Astrocyte of the hippocampus (primary cell): ENCODE data around the gene RAB11FIP4.
"Not testable (repeated sequence)": the region's sequence is repeated elsewhere in the genome, so short reads cannot be mapped to it uniquely, and the experiment has no call there.

Source experiments
- DNase-seq: peaks from one replicate; pipeline ENCODE4 v3.0.0; 2011; ENCODE audit warnings: low read depth, low spot score

Gene RAB11FIP4, protein sequence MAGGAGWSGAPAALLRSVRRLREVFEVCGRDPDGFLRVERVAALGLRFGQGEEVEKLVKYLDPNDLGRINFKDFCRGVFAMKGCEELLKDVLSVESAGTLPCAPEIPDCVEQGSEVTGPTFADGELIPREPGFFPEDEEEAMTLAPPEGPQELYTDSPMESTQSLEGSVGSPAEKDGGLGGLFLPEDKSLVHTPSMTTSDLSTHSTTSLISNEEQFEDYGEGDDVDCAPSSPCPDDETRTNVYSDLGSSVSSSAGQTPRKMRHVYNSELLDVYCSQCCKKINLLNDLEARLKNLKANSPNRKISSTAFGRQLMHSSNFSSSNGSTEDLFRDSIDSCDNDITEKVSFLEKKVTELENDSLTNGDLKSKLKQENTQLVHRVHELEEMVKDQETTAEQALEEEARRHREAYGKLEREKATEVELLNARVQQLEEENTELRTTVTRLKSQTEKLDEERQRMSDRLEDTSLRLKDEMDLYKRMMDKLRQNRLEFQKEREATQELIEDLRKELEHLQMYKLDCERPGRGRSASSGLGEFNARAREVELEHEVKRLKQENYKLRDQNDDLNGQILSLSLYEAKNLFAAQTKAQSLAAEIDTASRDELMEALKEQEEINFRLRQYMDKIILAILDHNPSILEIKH

DNA sequence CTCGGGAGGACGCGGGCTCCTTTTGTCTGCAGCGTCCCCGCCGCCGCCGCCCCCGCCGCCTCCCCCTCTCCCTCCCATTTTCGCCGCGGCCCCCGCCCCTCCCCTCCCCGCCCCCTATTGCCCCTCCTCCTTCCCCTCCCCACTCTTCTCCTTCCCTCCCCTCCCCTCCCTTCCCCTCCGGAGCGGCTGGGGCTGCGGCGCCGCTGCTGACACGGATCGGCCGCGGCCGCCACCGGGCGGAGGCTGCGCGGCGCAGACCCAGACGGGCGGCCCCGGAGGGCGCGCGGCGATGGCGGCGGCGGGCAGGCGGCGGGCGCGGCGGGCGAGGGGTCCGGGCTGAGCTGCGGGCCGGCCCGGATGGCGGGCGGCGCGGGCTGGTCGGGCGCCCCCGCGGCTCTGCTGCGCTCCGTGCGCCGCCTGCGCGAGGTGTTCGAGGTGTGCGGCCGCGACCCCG lies at the start of gene RAB11FIP4:
TSS of gene RAB11FIP4 (plus strand) at position 180 of the 454 bp plus-strand sequence. CDS start at position 358, 178 bp downstream.
- peak; percentile 62 for DNase-seq

- DNase-seq, result not testable (repeated sequence)
Observed at GRCh38 chr17:31345191-31345747, 46.2 kb upstream of the RAB11FIP4 start.

GRCh38 chr17:31349454-31349853 lies 42.0 kb upstream of the RAB11FIP4 start:
- DNase-seq, result no peak

DNA sequence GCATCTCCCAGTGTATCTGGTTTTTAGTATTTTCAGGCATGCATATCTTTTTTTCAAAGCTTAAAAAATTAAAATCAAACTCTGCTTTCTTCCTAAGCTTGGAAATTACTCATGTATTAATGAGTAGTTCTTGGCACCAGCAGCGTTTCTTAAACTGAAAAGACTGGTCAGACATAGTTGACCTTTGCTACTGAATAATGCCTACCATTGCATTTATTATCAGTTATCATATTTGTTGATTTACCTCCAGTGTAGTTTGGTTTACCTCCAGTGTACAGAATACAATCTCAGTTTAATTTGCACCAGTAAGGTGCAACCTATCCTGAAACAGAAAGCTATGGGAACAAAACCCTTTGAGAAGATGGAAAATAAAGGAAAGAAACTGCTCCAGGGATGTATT lies 35.5 kb upstream of the RAB11FIP4 start:
- no peak for DNase-seq

DNA sequence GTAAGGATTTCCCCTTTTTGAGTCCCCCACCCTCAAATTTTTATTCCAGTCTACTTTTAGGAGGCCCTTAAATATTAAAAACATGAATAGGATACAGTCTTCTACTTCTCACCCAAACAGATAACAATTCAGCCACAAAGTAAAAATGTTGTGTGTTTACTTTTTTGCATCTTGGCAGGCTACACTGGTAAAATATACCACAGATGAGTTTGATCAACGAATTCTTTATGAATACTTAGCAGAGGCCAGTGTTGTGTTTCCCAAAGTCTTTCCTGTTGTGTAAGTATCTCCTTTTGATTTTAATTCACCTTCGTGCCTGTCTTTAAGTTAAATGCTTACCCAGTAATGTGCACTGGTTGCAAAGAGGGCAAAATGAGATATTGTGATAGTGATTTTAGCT lies 34.4 kb upstream of the RAB11FIP4 start:
- no peak for DNase-seq

DNA sequence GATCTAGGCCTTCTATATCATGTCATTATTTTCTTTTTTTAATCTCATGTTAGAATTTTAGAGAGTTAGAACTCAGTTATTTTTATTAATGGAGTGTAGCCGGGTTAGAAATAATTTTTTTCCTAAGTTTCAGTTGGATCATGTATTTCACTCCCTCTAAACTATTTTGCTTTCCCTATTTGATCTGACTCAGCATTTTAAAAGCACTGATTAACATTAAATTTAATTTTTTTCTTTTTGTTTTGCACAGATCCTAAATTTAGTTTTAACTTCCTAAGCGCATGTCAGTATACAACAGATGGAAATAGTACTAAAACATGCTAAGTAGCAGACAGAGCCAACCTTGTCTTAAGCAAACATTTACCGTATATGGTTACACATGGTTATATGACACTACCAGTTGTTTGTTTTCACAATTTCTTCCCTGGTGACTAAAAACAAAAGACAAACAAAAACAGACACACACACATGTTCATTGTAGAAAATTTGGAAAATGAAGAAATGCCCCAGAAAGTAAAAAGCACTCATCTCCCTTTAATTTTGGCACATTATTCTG lies 33.6 kb upstream of the RAB11FIP4 start:
- DNase-seq, result no peak

DNA sequence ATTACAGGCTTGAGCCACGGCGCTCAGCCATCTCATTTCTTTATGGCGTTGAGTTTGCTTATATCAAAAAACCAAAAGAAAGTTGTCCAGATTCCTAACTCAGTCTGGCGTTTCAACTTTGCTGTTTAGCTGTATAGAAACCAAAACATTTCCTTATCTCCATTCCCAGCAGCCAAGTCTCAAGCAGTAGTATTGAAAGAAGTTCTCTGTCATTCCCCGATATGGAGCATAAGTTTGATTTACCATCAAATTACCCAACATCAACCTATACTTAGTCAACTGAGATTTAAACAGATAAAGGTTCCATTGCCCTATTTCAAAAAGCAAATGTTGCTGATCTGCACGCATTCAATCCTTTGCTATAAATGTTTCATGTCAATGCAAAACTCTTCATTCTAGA lies 27.5 kb upstream of the RAB11FIP4 start:
- no peak for DNase-seq

- DNase-seq, result no peak
Observed at GRCh38 chr17:31366088-31366487, 25.4 kb upstream of the RAB11FIP4 start.

DNA sequence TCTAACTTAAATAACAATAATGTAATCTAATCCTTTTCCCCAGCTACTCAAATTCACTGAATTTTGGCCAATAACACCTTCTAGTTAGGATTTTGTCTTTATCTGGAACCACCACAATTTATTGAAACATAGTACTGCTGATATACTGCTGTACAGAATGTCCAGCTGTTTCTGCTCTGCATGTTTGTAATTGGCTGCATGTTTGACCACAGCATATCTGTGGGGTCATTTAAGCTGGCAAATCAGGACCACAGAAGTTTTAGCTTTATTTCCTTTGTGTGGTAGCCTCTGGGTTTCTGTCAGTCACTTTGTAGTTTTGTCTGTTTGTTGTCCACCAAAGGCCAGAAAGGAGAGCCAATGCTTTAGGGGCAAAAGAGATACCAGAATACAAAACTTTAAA lies 22.2 kb upstream of the RAB11FIP4 start:
- peak; percentile 48 for DNase-seq

GRCh38 chr17:31371511-31372097 lies 19.9 kb upstream of the RAB11FIP4 start:
- no peak for DNase-seq

GRCh38 chr17:31373150-31374093 lies 18.1 kb upstream of the RAB11FIP4 start:
- peak; percentile 75 for DNase-seq

- no peak for DNase-seq
Observed at GRCh38 chr17:31374094-31374447, 17.4 kb upstream of the RAB11FIP4 start.

- DNase-seq, result no peak
Observed at GRCh38 chr17:31374503-31374902, 17.0 kb upstream of the RAB11FIP4 start.

GRCh38 chr17:31378638-31379037 lies 12.8 kb upstream of the RAB11FIP4 start:
- DNase-seq, result no peak

DNA sequence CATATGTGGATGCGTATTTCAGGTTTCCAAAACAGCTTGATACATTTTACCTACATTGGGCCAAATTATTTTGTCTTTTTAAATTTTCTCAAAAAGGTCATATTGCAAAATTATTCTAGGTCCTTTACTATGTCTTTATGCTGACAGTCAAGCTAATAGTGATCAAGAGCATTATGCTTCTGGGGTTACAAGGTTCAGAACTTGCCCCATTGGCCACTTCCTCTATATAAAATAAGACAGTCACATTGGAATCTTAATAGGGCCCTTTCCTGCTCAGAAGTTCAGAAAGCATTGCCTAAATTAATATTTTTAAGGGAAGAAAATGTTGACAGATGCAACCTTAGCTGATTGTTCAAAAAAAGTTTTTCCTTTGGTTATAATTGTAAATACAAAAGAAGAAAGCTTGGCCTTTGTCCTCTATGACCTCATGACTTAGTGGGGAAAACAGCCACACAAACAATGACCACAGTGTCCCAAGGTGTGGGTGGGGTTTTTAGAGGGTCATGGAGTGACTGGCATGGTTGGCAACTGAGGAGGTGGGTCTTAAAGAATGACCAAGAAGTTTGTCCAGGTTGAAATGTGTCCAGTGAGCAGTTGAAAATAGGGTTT lies 11.8 kb upstream of the RAB11FIP4 start:
- DNase-seq, result no peak

DNA sequence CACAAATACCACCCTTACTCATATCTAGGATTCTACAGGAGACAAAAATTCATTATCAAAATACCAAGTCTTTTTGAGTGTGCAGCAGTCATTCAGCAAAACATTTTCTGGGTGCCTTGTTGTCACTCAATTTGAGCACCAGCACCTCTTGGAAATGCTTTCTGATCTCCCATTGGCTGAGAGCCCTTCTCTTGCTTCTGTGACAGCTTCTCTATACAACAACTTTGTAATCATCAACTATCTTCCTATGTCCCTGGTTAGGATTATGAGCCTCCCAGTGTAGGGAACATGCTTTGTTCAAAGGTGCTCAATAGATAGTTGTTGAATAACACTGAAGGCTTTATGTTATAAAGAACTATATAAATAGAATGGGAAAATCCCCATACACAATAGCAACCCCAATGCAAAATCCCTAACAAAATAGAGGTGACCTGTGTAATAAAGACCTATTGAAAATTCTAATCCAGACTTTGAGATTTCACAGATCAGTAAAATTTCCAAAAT lies 10.3 kb upstream of the RAB11FIP4 start:
- no peak for DNase-seq

- DNase-seq, result not testable (repeated sequence)
Observed at GRCh38 chr17:31382668-31383275, 8.7 kb upstream of the RAB11FIP4 start.

DNA sequence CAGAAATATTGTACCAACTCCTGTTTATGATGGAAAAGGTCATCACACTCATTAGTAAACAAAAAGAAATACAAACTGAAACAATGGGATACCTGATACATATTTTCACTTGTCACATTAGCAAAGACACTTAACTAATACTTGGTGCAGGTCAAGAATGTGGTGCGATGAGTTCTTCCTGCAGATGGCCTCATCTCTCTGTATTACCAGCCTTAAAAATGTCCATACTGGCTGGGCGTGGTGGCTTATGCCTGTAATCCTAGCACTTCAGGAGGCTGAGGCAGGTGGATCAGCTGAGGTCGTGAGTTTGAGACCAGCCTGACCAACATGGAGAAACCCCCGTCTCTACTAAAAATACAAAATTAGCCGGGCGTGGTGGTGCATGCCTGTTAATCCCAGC lies 8.0 kb upstream of the RAB11FIP4 start:
- not testable (repeated sequence) for DNase-seq

- no peak for DNase-seq
Observed at GRCh38 chr17:31385428-31386285, 5.8 kb upstream of the RAB11FIP4 start.
